GM12891 (cell line): ENCODE data around the gene CDKN2AIP.
A peak's percentile ranks its signal among the peaks of the same experiment; 100 is the strongest.
"Not testable (repeated sequence)": the region's sequence is repeated elsewhere in the genome, so short reads cannot be mapped to it uniquely, and the experiment has no call there.

Experiments used
- DNase-seq: peaks from one replicate; pipeline ENCODE4 v3.0.0; 2011; ENCODE audit warnings: low spot score; ENCODE audit not compliant: insufficient read length
- FAIRE-seq: peaks from 2 replicates; lab custom pipeline; 2011; peaks lifted over from hg19 to GRCh38; lab: Jason Lieb, UNC
- PAX5 ChIP-seq: IDR thresholded peaks from 2 replicates; pipeline ENCODE4 v1.6.1; 2011; ENCODE audit warnings: low read length, moderate library complexity, mild to moderate bottlenecking; ENCODE audit not compliant: insufficient read depth, severe bottlenecking
- POLR2A ChIP-seq: IDR thresholded peaks from 2 replicates; pipeline ENCODE4 v1.6.1; 2011; ENCODE audit warnings: low read depth, low read length, control low read depth
- POLR2AphosphoS5 ChIP-seq: IDR thresholded peaks from 2 replicates; pipeline ENCODE4 v1.6.1; 2011; ENCODE audit warnings: low read depth, low read length, control low read depth
- POU2F2 ChIP-seq: IDR thresholded peaks from 2 replicates; pipeline ENCODE4 v1.6.1; 2011; ENCODE audit warnings: low read depth, mild to moderate bottlenecking, control low read depth, low read length, moderate library complexity
- SPI1 ChIP-seq: IDR thresholded peaks from 2 replicates; pipeline ENCODE4 v1.6.1; 2011; ENCODE audit warnings: low read depth, low read length, control low read depth
- TAF1 ChIP-seq: IDR thresholded peaks from 2 replicates; pipeline ENCODE4 v1.6.1; 2011; ENCODE audit warnings: low read depth, low read length, control low read depth

Gene CDKN2AIP

DNA sequence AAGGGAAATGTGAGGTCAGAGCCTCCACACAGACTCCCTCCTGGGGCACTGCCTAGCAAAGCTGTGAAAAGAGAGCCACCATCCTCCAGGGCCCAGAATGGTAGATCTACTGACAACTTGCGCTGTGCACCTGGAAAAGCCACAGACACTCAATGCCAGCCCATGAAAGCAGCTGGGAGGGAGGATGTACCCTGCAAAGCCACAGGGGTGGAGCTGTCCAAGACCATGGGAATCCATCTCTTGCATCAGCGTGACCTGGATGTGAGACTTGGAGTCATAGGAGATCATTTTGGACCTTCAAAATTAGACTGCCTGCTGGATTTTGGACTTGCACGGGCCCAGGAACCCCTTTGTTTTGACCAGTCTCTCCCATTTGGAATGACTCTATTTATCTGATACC is 22.8 kb downstream of the CDKN2AIP start:
- DNase-seq (no peak), FAIRE-seq (no peak)
- TF ChIP-seq TAF1, result no peak
- TF ChIP-seq POLR2A, result no peak
- TF ChIP-seq POU2F2, result no peak
- TF ChIP-seq POLR2AphosphoS5, result no peak
- no peak for TF ChIP-seq PAX5
- no peak for TF ChIP-seq SPI1

DNA sequence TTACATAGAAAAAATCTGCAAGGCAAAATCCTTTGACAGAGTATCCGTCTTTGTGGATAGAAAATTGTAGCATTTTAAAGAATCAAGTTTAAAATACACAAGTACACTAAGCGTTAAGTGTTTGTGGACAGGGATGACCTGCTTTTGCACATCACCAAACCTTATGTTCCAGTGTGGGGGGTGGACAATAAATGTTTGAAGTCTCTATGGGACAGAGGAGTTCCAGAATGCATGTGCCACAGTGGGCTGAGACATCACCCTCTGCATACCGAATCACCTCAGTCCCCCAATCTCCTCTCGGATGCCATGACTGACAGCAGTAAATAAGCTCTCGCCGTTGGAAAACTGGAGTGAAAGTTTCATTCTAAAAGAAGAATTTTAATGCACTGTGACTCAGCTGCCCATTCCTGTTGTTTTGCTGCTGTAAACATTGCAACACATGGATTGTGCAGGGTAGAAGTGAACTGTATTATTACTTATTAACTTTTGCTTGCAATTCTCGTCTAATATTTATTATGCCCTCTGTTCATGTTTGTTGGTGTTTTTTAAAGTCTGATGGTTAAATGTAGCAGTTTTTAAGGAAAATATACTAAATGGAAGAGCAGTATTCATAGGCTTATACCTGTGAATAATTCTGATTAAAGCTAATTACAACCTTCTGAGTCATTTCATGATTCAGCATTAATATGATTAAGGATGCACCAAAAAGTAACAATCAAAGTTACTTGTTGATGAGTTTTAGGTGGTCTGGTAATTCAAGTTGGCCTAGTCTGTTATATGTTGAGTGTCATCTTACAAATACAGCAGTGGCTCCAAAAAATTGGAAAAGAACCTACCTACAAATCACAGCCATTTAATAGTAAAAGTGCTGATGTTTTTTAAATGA is 24.0 kb downstream of the CDKN2AIP start:
- TF ChIP-seq POU2F2 (no peak), SPI1 (no peak), POLR2A (no peak), POLR2AphosphoS5 (no peak), PAX5 (no peak), TAF1 (no peak)
- FAIRE-seq, result no peak

DNA sequence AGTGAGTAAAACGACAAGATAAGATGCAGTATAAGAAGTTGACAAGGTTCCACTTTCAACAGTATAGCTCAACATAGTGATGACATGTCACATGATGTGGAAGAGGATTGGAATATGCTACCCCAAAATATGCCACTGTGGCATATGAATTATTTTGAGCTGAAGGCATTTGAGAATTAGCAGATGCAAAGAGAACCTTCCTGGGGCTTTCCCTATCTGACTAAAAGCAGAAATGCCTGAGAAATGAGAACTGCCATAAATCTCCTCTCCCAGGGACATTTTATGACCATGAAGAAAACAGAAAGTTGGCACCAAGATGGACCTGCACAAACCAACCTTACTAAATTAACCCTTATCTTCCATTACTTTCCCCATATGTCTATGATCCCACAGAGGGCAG is 24.8 kb downstream of the CDKN2AIP start:
- TF ChIP-seq POLR2AphosphoS5, result no peak
- no peak for TF ChIP-seq POU2F2
- FAIRE-seq (no peak), DNase-seq (no peak)

More for the DNA sequence above, 24.0 kb downstream of the CDKN2AIP start:
- DNase-seq, result no peak

DNA sequence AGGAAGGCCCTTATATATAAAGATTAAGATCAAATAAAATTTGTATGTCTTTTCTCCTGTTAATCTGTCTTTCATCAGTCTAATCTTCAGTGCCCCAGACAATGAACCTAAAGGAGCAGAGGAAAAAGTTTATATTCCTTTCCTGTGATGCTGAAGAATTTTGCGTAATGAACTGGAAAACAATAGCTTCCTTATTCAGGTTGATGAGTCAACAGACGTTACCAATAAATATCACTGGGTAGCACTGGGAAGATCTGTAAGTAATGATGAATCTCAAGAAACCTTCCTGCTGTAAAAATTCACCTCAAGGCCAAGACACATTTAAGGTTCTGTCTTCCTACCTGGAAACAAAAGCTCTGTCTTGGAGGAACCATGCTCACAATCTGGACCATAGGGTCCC is 25.5 kb downstream of the CDKN2AIP start:
- DNase-seq, result no peak
- TF ChIP-seq TAF1 (no peak), PAX5 (no peak), POLR2AphosphoS5 (no peak), SPI1 (no peak), POLR2A (no peak), POU2F2 (no peak)
- FAIRE-seq, result no peak

DNA sequence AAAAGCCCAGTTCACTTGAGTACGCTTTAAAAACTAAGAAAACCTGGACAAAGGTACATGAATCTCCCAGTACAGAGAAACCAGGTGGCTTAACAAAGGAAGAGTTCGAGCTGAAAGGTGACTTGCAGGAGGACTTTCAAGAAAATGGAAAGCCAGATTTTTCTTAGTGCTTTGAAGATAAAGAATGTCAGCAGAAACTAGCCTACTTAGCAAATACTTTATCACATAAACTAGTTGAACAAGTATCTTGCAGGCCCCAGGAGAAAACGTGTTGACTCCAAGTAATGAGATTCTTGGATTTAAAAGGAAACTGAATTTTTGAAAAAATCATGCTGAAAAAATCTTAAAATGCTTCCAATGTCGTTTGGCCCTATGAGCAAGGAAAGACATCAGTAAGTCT is 26.4 kb downstream of the CDKN2AIP start:
- TF ChIP-seq POU2F2 (no peak), SPI1 (no peak), PAX5 (no peak), POLR2AphosphoS5 (no peak), TAF1 (no peak), POLR2A (no peak)
- FAIRE-seq (no peak), DNase-seq (no peak)

DNA sequence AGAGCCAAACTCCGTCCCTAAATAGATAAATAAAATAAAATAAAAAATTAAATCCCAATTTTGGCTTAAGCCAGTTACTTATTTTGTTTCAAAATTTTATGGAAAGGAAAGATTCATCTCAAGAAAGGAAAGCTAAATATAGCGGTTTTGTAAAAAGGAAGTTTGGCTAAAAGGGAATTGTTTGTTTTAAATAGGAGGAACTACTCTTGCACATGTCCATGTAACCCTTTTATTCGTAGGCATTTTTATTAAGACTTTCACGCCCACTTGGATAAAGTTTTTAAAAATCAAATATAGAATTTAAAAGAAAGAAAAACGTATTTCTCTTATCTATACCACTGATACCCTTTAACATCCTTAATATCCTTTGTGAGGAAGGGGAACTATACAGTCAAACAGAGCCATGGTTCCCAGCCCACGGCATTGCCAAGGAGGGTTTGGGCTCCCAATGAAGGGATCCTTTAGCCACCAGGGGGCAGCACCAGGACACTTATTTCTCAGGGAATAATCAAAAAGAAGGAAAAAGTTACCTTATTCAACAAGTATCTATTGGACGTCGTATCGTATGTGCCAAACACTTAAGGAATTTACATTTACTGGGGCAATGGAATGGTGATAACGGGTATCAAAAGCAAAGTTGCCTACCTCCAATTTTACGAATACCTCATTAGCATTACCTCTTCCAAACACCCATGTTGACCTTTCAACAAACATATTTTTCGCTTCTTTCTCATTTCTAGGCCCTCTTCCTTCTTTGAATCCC is 27.7 kb downstream of the CDKN2AIP start:
- DNase-seq (peak; percentile 42), FAIRE-seq (peak; percentile 67)
- TF ChIP-seq POLR2AphosphoS5, result no peak
- no peak for TF ChIP-seq PAX5
- TF ChIP-seq POU2F2, result no peak
- no peak for TF ChIP-seq SPI1
- no peak for TF ChIP-seq TAF1
- TF ChIP-seq POLR2A, result no peak

DNA sequence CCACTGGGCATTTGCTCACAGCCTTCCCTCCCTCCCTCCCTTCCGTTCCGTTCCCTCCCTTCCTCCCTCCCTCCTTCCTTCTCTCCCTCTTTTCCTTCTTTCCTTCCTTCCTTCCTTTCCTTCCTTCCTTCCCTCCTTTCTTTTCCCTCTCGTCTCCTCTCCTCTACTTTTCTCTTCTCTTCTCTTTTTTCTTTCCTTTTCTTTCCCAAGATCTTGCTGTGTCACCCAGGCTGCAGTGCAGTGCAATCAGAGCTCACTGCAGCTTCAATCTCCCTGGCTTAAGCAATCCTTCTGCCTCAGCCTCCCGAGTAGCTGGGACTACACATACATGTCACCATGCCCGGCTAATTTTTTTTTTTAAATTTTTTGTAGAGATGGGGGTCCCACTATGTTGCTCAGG is 33.7 kb downstream of the CDKN2AIP start:
- FAIRE-seq (no peak), DNase-seq (no peak)
- TF ChIP-seq TAF1 (no peak), POLR2A (no peak), POLR2AphosphoS5 (no peak), POU2F2 (no peak), SPI1 (no peak), PAX5 (no peak)

DNA sequence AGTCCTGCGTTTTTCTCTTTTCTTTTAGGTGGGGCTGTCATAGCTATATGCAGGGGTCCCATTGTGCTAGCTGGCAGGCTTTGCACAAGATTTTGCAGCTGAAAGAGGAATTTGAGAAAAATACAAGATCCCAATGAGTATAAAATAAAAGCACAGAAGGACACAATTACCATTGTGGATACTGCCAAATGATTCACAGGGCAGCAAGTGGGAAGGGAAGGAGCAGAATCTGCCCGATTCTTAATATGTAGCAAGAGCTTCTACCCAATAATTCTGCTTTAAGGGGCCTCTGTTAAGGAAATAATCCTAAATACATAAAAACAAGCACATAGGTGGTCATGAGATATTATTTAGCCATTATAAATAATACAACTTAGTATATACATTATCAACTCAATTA is 34.5 kb downstream of the CDKN2AIP start:
- DNase-seq (no peak), FAIRE-seq (no peak)
- TF ChIP-seq PAX5 (no peak), POLR2AphosphoS5 (no peak), TAF1 (no peak), SPI1 (no peak), POU2F2 (no peak), POLR2A (no peak)

DNA sequence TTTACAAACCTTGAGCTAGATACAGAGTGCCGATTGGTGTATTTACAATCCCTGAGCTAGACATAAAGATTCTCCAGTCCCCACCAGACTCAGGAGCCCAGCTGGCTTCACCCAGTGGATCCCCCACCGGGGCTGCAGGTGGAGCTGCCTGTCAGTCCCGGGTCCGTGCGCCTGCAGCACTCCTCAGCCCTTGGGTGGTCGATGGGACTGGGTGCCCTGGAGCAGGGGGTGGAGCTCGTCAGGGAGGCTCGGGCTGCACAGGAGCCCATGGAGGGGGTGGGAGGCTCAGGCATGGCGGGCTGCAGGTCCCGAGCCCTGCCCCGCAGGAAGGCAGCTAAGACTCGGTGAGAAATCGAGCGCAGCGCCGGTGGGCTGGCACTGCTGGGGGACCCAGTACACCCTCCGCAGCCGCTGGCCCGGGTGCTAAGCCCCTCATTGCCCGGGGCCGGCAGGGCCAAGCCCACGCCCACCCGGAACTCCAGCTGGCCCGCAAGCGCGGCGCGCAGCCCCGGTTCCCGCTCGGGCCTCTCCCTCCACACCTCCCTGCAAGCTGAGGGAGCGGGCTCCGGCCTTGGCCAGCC is 38.2 kb downstream of the CDKN2AIP start:
- FAIRE-seq, DNase-seq: not testable (repeated sequence)

DNA sequence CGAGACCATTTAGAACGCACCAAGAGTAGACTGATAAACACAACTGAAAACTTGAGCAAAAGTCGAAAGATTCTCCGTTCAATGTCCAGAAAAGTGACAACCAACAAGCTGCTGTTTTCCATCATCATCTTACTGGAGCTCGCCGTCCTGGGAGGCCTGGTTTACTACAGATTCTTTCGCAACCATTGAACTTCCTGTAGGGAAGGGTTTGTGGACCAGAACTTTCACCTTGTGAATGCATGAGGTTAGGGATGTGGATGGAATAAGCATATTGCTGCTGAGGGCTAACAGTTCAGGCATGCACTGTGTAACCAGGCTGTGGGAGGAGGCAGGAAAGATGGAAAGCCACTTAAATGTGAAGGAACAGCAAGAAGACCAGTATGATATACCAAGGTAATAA is 39.6 kb downstream of the CDKN2AIP start:
- FAIRE-seq (no peak), DNase-seq (no peak)
- TF ChIP-seq PAX5 (no peak), SPI1 (no peak), POLR2A (no peak), POLR2AphosphoS5 (no peak), TAF1 (no peak), POU2F2 (no peak)
